ENCODE measurements around the gene RBM22. TPM values are rescaled to one million over a fixed set of nuclear protein-coding genes. Genes with fewer than 3 reads are reported as not detected.
A peak's percentile ranks its signal among the peaks of the same experiment; 100 is the strongest.

RBM22 gene
- total and polyA plus RNA-seq, 2 experiments from 2014 or later: 32.9 to 42.6 TPM

GRCh38 chr5:150644058-150644457 is 56.8 kb downstream of the RBM22 start:
- DNase-seq (ENCODE audit: low spot score): no peak
- Histone ChIP-seq H3K4me2 (peak overlapping the region; percentile 29), H3K27ac (peak overlapping the region; percentile 45), H3K79me2 (peaks cover 49% of the 10 kb centered on the region), H3K4me3 (no peak overlapping the region), H3K9me3 (ENCODE audit: low read depth) (no peaks in the 10 kb centered on the region), H3K36me3 (replicated peaks; ENCODE audit: insufficient read depth, low read depth) (no peaks in the 10 kb centered on the region), H3K9me2 (replicated peaks; ENCODE audit: insufficient read depth) (no peaks in the 10 kb centered on the region), H4K20me1 (ENCODE audit: insufficient read depth, poor library complexity, severe bottlenecking) (no peaks in the 10 kb centered on the region), H2AFZ (no peak overlapping the region), H3K27me3 (no peaks in the 10 kb centered on the region), H3K4me1 (ENCODE audit: insufficient read depth) (peaks cover 65% of the 10 kb centered on the region)
- WGBS (ENCODE audit: low lambda C conversion rate, missing lambda C conversion rate): 68% methylated on average over 5 of the region's 5 CpGs
- TF ChIP-seq EZH2phosphoT487 (IDR thresholded peaks at IDR 0.05; ENCODE audit: low read depth, severe bottlenecking, unreplicated experiment) (no peak), EZH2 (IDR thresholded peaks at IDR 0.05; ENCODE audit: borderline replicate concordance) (no peak)
- TF ChIP-seq, protein P1, sequence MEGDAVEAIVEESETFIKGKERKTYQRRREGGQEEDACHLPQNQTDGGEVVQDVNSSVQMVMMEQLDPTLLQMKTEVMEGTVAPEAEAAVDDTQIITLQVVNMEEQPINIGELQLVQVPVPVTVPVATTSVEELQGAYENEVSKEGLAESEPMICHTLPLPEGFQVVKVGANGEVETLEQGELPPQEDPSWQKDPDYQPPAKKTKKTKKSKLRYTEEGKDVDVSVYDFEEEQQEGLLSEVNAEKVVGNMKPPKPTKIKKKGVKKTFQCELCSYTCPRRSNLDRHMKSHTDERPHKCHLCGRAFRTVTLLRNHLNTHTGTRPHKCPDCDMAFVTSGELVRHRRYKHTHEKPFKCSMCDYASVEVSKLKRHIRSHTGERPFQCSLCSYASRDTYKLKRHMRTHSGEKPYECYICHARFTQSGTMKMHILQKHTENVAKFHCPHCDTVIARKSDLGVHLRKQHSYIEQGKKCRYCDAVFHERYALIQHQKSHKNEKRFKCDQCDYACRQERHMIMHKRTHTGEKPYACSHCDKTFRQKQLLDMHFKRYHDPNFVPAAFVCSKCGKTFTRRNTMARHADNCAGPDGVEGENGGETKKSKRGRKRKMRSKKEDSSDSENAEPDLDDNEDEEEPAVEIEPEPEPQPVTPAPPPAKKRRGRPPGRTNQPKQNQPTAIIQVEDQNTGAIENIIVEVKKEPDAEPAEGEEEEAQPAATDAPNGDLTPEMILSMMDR (IDR thresholded peaks at IDR 0.05; ENCODE audit: poor library complexity): no peak

GRCh38 chr5:150642991-150643710 is 57.7 kb downstream of the RBM22 start:
- H3K27me3 ChIP-seq: no peaks in the 10 kb centered on the region
- H4K20me1 ChIP-seq (ENCODE audit: insufficient read depth, poor library complexity, severe bottlenecking): no peaks in the 10 kb centered on the region
- TF ChIP-seq EZH2 (IDR thresholded peaks at IDR 0.05; ENCODE audit: borderline replicate concordance): no peak
- TF ChIP-seq EZH2phosphoT487 (IDR thresholded peaks at IDR 0.05; ENCODE audit: low read depth, severe bottlenecking, unreplicated experiment): no peak
- TF ChIP-seq, protein P1 (IDR thresholded peaks at IDR 0.05; ENCODE audit: poor library complexity): no peak
- no peak overlapping the region for H3K4me3 ChIP-seq
- peak overlapping the region; percentile 54 for H3K27ac ChIP-seq
- H3K79me2 ChIP-seq: peaks cover 49% of the 10 kb centered on the region
- peak overlapping the region; percentile 67 for H3K4me2 ChIP-seq
- no peaks in the 10 kb centered on the region for H3K9me3 ChIP-seq (ENCODE audit: low read depth)
- peaks cover 74% of the 10 kb centered on the region for H3K4me1 ChIP-seq (ENCODE audit: insufficient read depth)
- WGBS (ENCODE audit: low lambda C conversion rate, missing lambda C conversion rate): 91% methylated on average over 12 of the region's 12 CpGs
- no peaks in the 10 kb centered on the region for H3K9me2 ChIP-seq (replicated peaks; ENCODE audit: insufficient read depth)
- H3K36me3 ChIP-seq (replicated peaks; ENCODE audit: insufficient read depth, low read depth): no peaks in the 10 kb centered on the region
- no peak for DNase-seq (ENCODE audit: low spot score)
- H2AFZ ChIP-seq: no peak overlapping the region

GRCh38 chr5:150642567-150642927 is 58.3 kb downstream of the RBM22 start:
- Histone ChIP-seq H3K27ac (peak overlapping the region; percentile 86), H3K9me3 (ENCODE audit: low read depth) (no peaks in the 10 kb centered on the region), H3K4me3 (no peak overlapping the region), H3K4me2 (peak overlapping the region; percentile 67), H3K27me3 (no peaks in the 10 kb centered on the region), H2AFZ (no peak overlapping the region), H3K36me3 (replicated peaks; ENCODE audit: insufficient read depth, low read depth) (no peaks in the 10 kb centered on the region), H3K79me2 (peaks cover 49% of the 10 kb centered on the region), H4K20me1 (ENCODE audit: insufficient read depth, poor library complexity, severe bottlenecking) (no peaks in the 10 kb centered on the region), H3K9me2 (replicated peaks; ENCODE audit: insufficient read depth) (no peaks in the 10 kb centered on the region), H3K4me1 (ENCODE audit: insufficient read depth) (peaks cover 79% of the 10 kb centered on the region)
- WGBS (ENCODE audit: low lambda C conversion rate, missing lambda C conversion rate): 49% methylated on average over 5 of the region's 5 CpGs
- TF ChIP-seq, protein P1 (IDR thresholded peaks at IDR 0.05; ENCODE audit: poor library complexity): no peak
- TF ChIP-seq EZH2phosphoT487 (IDR thresholded peaks at IDR 0.05; ENCODE audit: low read depth, severe bottlenecking, unreplicated experiment): no peak
- DNase-seq (ENCODE audit: low spot score): peak; percentile 82
